ENCODE results near the gene CCNC. TPM values are rescaled to one million over a fixed set of nuclear protein-coding genes. Genes with fewer than 3 reads are reported as not detected.

Gene CCNC
- total RNA-seq, 6 experiments from 2014 or later: 40.9 to 46.3 (median 43.1) TPM

DNA sequence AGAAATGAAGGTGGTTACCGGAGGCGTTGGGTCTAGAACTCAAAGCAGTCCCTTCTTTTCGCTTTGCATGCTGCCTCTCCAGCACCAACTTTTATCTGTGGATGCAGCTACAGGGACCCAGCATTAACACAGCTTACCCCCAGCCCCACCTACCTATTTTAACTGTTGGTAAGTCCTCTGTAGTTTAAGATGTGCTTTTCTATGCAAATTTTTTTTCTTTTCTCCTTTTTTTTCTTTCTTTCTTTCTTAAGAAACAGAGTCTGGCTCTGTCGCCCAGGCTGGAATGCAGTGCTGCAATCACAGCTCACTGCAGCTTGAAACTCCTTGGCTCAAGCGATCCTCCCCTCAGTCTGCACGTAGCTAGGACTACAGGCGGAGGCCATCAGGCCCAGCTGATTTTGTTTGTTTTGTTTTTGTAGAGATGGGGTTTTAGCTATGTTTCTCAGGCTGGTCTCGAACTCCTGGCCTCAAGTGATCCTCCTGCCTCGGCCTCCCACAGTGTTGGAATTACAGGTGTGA, 46.8 kb downstream of the CCNC start:
- DNase-seq: peak; percentile 43
- no peaks in the 10 kb centered on the region for H3K9me3 Mint-ChIP-seq
- H3K4me3 Mint-ChIP-seq: peak overlapping the region; percentile 94
- TF ChIP-seq, protein P1, sequence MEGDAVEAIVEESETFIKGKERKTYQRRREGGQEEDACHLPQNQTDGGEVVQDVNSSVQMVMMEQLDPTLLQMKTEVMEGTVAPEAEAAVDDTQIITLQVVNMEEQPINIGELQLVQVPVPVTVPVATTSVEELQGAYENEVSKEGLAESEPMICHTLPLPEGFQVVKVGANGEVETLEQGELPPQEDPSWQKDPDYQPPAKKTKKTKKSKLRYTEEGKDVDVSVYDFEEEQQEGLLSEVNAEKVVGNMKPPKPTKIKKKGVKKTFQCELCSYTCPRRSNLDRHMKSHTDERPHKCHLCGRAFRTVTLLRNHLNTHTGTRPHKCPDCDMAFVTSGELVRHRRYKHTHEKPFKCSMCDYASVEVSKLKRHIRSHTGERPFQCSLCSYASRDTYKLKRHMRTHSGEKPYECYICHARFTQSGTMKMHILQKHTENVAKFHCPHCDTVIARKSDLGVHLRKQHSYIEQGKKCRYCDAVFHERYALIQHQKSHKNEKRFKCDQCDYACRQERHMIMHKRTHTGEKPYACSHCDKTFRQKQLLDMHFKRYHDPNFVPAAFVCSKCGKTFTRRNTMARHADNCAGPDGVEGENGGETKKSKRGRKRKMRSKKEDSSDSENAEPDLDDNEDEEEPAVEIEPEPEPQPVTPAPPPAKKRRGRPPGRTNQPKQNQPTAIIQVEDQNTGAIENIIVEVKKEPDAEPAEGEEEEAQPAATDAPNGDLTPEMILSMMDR (IDR thresholded peaks at IDR 0.05): no peak
- peak overlapping the region; percentile 94 for H3K27ac Mint-ChIP-seq
- peaks cover 23% of the 10 kb centered on the region for H3K4me1 Mint-ChIP-seq (ENCODE audit: low read depth)
- H3K36me3 Mint-ChIP-seq (ENCODE audit: low read depth): no peaks in the 10 kb centered on the region; the same call in 1 of the 2 replicates
- no peaks in the 10 kb centered on the region for H3K27me3 Mint-ChIP-seq (ENCODE audit: insufficient read depth)

DNA sequence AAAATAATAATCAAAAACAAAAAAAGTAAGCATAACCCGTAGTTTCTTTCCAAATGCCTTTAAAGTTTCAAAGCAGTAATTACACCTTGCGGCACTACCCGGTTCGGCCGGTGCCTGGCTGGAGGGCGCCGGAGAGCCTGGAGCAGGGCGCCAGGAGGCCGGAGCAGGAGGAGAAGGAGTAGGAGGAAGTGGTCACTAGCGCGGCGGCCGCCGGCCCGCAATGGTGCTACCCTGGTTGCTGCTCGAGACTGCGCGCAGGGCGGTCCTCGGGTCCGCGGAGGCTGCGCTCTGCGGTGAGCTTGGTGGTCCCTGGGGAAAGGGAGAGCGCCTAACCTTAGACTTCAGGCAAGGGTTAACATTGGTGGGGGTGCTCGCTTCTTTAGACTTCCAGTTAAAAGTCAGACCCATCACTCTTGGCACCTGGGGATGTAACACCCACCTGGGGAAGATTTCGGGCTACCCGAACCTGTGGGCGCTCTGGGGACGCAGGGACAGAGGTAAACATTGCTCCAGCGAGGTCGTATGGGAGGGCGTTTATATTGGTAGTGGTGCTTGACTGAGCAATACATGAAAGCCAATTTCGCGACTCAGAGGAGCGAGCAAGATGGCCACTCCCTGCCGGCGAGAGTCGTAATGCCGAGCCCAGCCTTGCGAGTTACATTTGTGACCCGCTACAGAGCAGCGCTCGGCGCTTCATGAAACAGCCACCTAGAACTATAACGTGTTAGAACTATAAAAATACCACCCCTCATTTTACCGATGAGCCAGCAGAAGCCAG, 47.4 kb downstream of the CCNC start:
- H3K27ac Mint-ChIP-seq: peak overlapping the region; percentile 94
- H3K4me1 Mint-ChIP-seq (ENCODE audit: low read depth): peaks cover 27% of the 10 kb centered on the region
- peak overlapping the region; percentile 94 for H3K4me3 Mint-ChIP-seq
- H3K36me3 Mint-ChIP-seq (ENCODE audit: low read depth): no peaks in the 10 kb centered on the region; the same call in 1 of the 2 replicates
- no peaks in the 10 kb centered on the region for H3K9me3 Mint-ChIP-seq
- DNase-seq: peak; percentile 74
- TF ChIP-seq, protein P1 (IDR thresholded peaks at IDR 0.05): peak; percentile 86
- H3K27me3 Mint-ChIP-seq (ENCODE audit: insufficient read depth): no peaks in the 10 kb centered on the region

DNA sequence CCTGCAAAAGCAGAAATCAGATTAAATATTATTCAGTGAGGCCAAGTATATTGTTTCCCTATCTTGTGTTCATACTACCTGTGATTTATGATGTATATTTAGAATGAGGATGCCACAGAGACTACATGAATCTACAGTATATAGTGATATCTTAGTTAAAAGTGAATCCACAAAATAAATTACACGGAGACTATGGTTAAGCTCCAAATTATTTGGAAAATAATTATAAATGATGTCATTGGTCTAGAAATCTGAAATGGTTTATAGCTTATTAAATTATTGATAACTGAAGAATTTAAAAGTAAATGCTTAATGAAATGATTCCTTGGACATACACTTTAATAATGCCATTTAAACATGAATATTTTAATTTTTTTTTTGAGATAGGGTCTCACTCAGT, 49.0 kb downstream of the CCNC start:
- TF ChIP-seq, protein P1 (IDR thresholded peaks at IDR 0.05): no peak
- H3K27ac Mint-ChIP-seq: no peak overlapping the region
- peaks cover 29% of the 10 kb centered on the region for H3K4me1 Mint-ChIP-seq (ENCODE audit: low read depth)

DNA sequence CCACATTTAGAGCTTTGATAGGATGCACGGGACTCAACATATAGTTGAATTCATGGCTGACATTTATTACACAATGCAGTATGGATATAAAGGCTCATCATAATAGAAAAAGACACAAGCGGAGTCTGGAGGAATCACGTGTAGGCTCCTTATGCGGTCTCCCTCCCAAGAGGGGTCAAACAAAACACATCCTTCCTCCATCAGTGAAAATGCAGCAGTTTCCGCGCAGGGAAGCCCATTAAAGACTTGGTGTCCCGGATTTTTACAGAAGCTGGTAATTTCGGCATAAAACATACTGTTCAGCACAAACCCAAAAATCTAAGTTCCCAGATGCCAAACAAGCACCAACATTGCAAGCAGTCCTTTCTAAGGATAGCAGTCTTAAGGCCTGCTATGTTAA, 54.4 kb downstream of the CCNC start:
- H3K27ac Mint-ChIP-seq: peak overlapping the region; percentile 90
- no peak for DNase-seq

More for the DNA sequence above, 49.0 kb downstream of the CCNC start:
- Mint-ChIP-seq H3K36me3 (ENCODE audit: low read depth) (no peaks in the 10 kb centered on the region; the same call in 1 of the 2 replicates), H3K4me3 (no peak overlapping the region), H3K9me3 (no peaks in the 10 kb centered on the region), H3K27me3 (ENCODE audit: insufficient read depth) (no peaks in the 10 kb centered on the region)
- DNase-seq: no peak

DNA sequence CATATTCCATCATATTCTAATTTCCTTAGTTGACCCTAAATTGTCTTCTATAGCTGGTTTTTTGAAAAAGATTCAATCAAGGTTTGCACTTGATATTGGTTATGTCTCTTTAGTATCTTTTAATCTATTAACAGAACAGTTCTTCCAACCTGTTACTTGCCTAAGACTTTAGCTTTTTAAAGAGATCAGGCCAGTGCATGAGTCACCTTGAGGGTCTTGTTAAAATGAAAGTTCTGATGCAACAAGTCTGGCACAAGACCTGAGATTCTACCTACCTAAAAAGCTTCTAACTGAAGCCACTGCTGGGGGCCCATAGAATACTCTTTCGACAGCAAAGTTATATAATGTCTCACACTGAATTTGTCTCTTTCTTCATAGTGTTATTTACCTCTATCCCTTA, 56.4 kb downstream of the CCNC start:
- H3K4me3 Mint-ChIP-seq: no peak overlapping the region
- H3K4me1 Mint-ChIP-seq (ENCODE audit: low read depth): peaks cover 34% of the 10 kb centered on the region
- H3K9me3 Mint-ChIP-seq: no peaks in the 10 kb centered on the region
- no peak for DNase-seq
- no peaks in the 10 kb centered on the region for H3K27me3 Mint-ChIP-seq (ENCODE audit: insufficient read depth)
- H3K27ac Mint-ChIP-seq: no peak overlapping the region
- H3K36me3 Mint-ChIP-seq (ENCODE audit: low read depth): no peaks in the 10 kb centered on the region
- TF ChIP-seq, protein P1 (IDR thresholded peaks at IDR 0.05): no peak

More for the DNA sequence above, 54.4 kb downstream of the CCNC start:
- Mint-ChIP-seq H3K36me3 (ENCODE audit: low read depth) (no peaks in the 10 kb centered on the region), H3K9me3 (no peaks in the 10 kb centered on the region), H3K4me1 (ENCODE audit: low read depth) (peaks cover 34% of the 10 kb centered on the region), H3K27me3 (ENCODE audit: insufficient read depth) (no peaks in the 10 kb centered on the region), H3K4me3 (peak overlapping the region; percentile 98)
- TF ChIP-seq, protein P1 (IDR thresholded peaks at IDR 0.05): no peak

All from HFFc6 (cell line).